H1 (cell line): ENCODE results near the gene P2RX7. TPM values are rescaled to one million over a fixed set of nuclear protein-coding genes. Genes with fewer than 3 reads are reported as not detected.

Experiments
- CTCF ChIA-PET: fragments of 300-600 bp; sonication (Branson Sonifier 250); formaldehyde crosslinking; loops from one replicate; lab custom pipeline; 2021; ENCODE audit not compliant: partially characterized antibody; lab: Charles Lee
- POLR2A ChIA-PET: fragments of 300-600 bp; sonication (Branson Sonifier 250); formaldehyde crosslinking; loops from one replicate; lab custom pipeline; 2021; ENCODE audit warnings: inconsistent platforms; ENCODE audit not compliant: partially characterized antibody; lab: Charles Lee
- DNase-seq, 2 experiments: peaks; one replicate each; pipeline versions ENCODE4 v3.0.0 to v3.0.0-alpha.2; 2010 to 2022; ENCODE audit warnings: low spot score in 2 of 2, low read depth in 1 of 2, mixed read lengths in 1 of 2
- FAIRE-seq: peaks from 2 replicates; lab custom pipeline; 2011; peaks lifted over from hg19 to GRCh38; lab: Jason Lieb, UNC
- H2AFZ ChIP-seq: 2 replicates; pipeline ENCODE4 v1.8.1; 2012; ENCODE audit warnings: low read length, inconsistent platforms
- H2AK5ac ChIP-seq: 2 replicates; pipeline ENCODE4 v1.6.1; 2013; ENCODE audit warnings: low read depth, low read length
- H2BK120ac ChIP-seq: replicated peaks from 2 replicates; pipeline ENCODE3; 2013; ENCODE audit warnings: low read depth, low read length, inconsistent platforms
- H2BK12ac ChIP-seq: 2 replicates; pipeline ENCODE4 v1.6.1; 2013; ENCODE audit warnings: low read depth, low read length
- H2BK15ac ChIP-seq: 2 replicates; pipeline ENCODE4 v1.6.1; 2013; ENCODE audit warnings: low read length
- H2BK20ac ChIP-seq: 2 replicates; pipeline ENCODE4 v1.6.1; 2013; ENCODE audit warnings: low read length
- H2BK5ac ChIP-seq: 2 replicates; pipeline ENCODE4 v1.6.1; 2013; ENCODE audit warnings: low read depth, low read length
- H3K14ac ChIP-seq: 2 replicates; pipeline ENCODE4 v1.6.1; 2013; ENCODE audit warnings: inconsistent platforms; ENCODE audit not compliant: insufficient read length
- H3K18ac ChIP-seq: 2 replicates; pipeline ENCODE4 v1.6.1; 2013; ENCODE audit warnings: low read length; ENCODE audit errors: extremely low read depth
- H3K23ac ChIP-seq: 2 replicates; pipeline ENCODE4 v1.6.1; 2013; ENCODE audit warnings: inconsistent platforms; ENCODE audit not compliant: insufficient read length
- H3K23me2 ChIP-seq: 2 replicates; pipeline ENCODE4 v1.6.1; 2013; ENCODE audit warnings: low read depth, low read length
- H3K27ac ChIP-seq: 2 replicates; pipeline ENCODE4 v1.6.1; 2011; ENCODE audit warnings: low read depth, low read length, inconsistent platforms
- H3K27me3 ChIP-seq, 4 experiments: replicated peaks in 1 of 4; 1 replicate in 1 of 4; 2 replicates in 3 of 4; pipeline versions ENCODE4 v1.6.1 to v1.8.1; 2011 to 2013; ENCODE audit warnings: low read length in 3 of 4, mild to moderate bottlenecking in 3 of 4, inconsistent platforms in 2 of 4, mixed read lengths in 2 of 4, moderate library complexity in 1 of 4; ENCODE audit not compliant: control insufficient read depth in 3 of 4, insufficient read depth in 3 of 4; ENCODE audit errors: extremely low read depth in 1 of 4
- H3K36me3 ChIP-seq, 4 experiments: 2 replicates each; pipeline versions ENCODE4 v1.6.1 to v1.8.1; 2011 to 2013; ENCODE audit warnings: mild to moderate bottlenecking in 4 of 4, low read length in 3 of 4, moderate library complexity in 2 of 4, control low read depth in 1 of 4, inconsistent platforms in 1 of 4; ENCODE audit not compliant: insufficient read depth in 4 of 4, control insufficient read depth in 2 of 4
- H3K4ac ChIP-seq: replicated peaks from 2 replicates; pipeline ENCODE3; 2013; ENCODE audit warnings: low read length, low read depth, mixed read lengths, inconsistent platforms; ENCODE audit not compliant: insufficient read length
- H3K4me1 ChIP-seq, 4 experiments: replicated peaks in 1 of 4; 1 replicate in 1 of 4; 2 replicates in 3 of 4; pipeline versions ENCODE4 v1.6.1 to v1.8.1; 2011 to 2013; ENCODE audit warnings: low read length in 3 of 4, inconsistent platforms in 2 of 4, mixed read lengths in 1 of 4; ENCODE audit not compliant: insufficient read depth in 4 of 4, control insufficient read depth in 3 of 4
- H3K4me2 ChIP-seq, 2 experiments: 2 replicates each; pipeline versions ENCODE4 v1.6.1 to v1.8.1; 2011 to 2013; ENCODE audit warnings: low read depth in 2 of 2, low read length in 2 of 2, control low read depth in 1 of 2, inconsistent platforms in 1 of 2, mild to moderate bottlenecking in 1 of 2; ENCODE audit not compliant: insufficient read depth in 1 of 2
- H3K4me3 ChIP-seq, 4 experiments: fragments of 200-600, 300-600 bp in 1 of 4; sonication (generic), shearing (Covaris generic), sonication (Bioruptor Twin) in 1 of 4; 2 replicates each; pipeline versions ENCODE4 v1.5.1 to v1.8.1; 2011 to 2016; ENCODE audit warnings: low read length in 4 of 4, low read depth in 3 of 4, control low read depth in 2 of 4, inconsistent platforms in 2 of 4, mild to moderate bottlenecking in 2 of 4, mixed read lengths in 1 of 4, moderate library complexity in 1 of 4; ENCODE audit not compliant: insufficient read depth in 2 of 4; ENCODE audit errors: extremely low read depth in 1 of 4
- H3K56ac ChIP-seq: replicated peaks from 2 replicates; pipeline ENCODE3; 2013; ENCODE audit warnings: low read depth, mild to moderate bottlenecking, mixed read lengths, low read length, inconsistent platforms; ENCODE audit not compliant: insufficient read length
- H3K79me1 ChIP-seq: 2 replicates; pipeline ENCODE4 v1.6.1; 2013; ENCODE audit warnings: low read depth, low read length, control low read depth
- H3K79me2 ChIP-seq, 2 experiments: 2 replicates each; pipeline versions ENCODE4 v1.6.1 to v1.8.1; 2012 to 2013; ENCODE audit warnings: low read length in 2 of 2, mild to moderate bottlenecking in 2 of 2, inconsistent platforms in 1 of 2; ENCODE audit not compliant: insufficient read depth in 2 of 2, control insufficient read depth in 1 of 2
- H3K9ac ChIP-seq, 4 experiments: replicated peaks in 1 of 4; 1 replicate in 1 of 4; 2 replicates in 3 of 4; pipeline versions ENCODE4 v1.6.1 to v1.8.1; 2011 to 2013; ENCODE audit warnings: low read depth in 3 of 4, low read length in 3 of 4, control low read depth in 2 of 4, mild to moderate bottlenecking in 2 of 4, moderate library complexity in 2 of 4, inconsistent platforms in 1 of 4; ENCODE audit errors: extremely low read depth in 1 of 4
- H3K9me3 ChIP-seq, 2 experiments: 2 replicates each; pipeline versions ENCODE4 v1.6.1 to v1.8.1; 2012 to 2013; ENCODE audit warnings: mild to moderate bottlenecking in 2 of 2, moderate library complexity in 2 of 2, control low read depth in 1 of 2, inconsistent platforms in 1 of 2, low read depth in 1 of 2, low read length in 1 of 2, mixed read lengths in 1 of 2; ENCODE audit not compliant: insufficient read depth in 2 of 2
- H4K20me1 ChIP-seq, 2 experiments: replicated peaks in 1 of 2; 2 replicates each; pipeline versions ENCODE3 to v1.8.1; 2011 to 2013; ENCODE audit warnings: inconsistent platforms in 2 of 2, low read length in 2 of 2, mild to moderate bottlenecking in 1 of 2; ENCODE audit not compliant: insufficient read depth in 2 of 2, control insufficient read depth in 1 of 2
- H4K5ac ChIP-seq: 2 replicates; pipeline ENCODE4 v1.6.1; 2013; ENCODE audit warnings: low read length, low read depth, mixed read lengths, inconsistent platforms; ENCODE audit not compliant: insufficient read length
- H4K8ac ChIP-seq: 2 replicates; pipeline ENCODE4 v1.8.0; 2013; ENCODE audit warnings: mild to moderate bottlenecking, moderate library complexity, low read length, inconsistent platforms; ENCODE audit not compliant: insufficient read depth; ENCODE audit errors: extremely low read depth
- H4K91ac ChIP-seq: replicated peaks from 2 replicates; pipeline ENCODE3; 2013; ENCODE audit warnings: low read length, mixed read lengths, inconsistent platforms; ENCODE audit not compliant: insufficient read length
- CTBP2 ChIP-seq: IDR thresholded peaks from 2 replicates; pipeline ENCODE4 v1.7.0; 2011; ENCODE audit warnings: borderline replicate concordance, mild to moderate bottlenecking, moderate library complexity, mixed read lengths, low read length; ENCODE audit not compliant: insufficient read depth, insufficient read length
- GTF2F1 ChIP-seq: IDR thresholded peaks from 2 replicates; pipeline ENCODE4 v1.6.1; 2012; ENCODE audit warnings: low read depth, low read length, improper control_type of control experiment, borderline replicate concordance
- HDAC6 ChIP-seq: IDR thresholded peaks from one replicate; pipeline ENCODE4 v1.7.1; 2012; ENCODE audit warnings: low read depth, mild to moderate bottlenecking, inconsistent platforms, low read length, moderate library complexity
- KDM4A ChIP-seq: IDR thresholded peaks from one replicate; pipeline ENCODE4 v1.7.1; 2012; ENCODE audit warnings: low read depth, mild to moderate bottlenecking, moderate library complexity, low read length, inconsistent platforms; ENCODE audit not compliant: severe bottlenecking
- KDM5A ChIP-seq: fragments of 200-600 bp; IDR thresholded peaks from 2 replicates; pipeline ENCODE4 v1.7.1; 2012; ENCODE audit warnings: mild to moderate bottlenecking, low read length, inconsistent platforms, mixed read lengths
- NANOG ChIP-seq: IDR thresholded peaks from 2 replicates; pipeline ENCODE4 v1.6.1; 2011; ENCODE audit warnings: low read length, low read depth, mild to moderate bottlenecking, inconsistent platforms; ENCODE audit not compliant: insufficient read depth, poor library complexity, severe bottlenecking
- RNF2 ChIP-seq: fragments of 200-900, 300-1000 bp; sonication (generic); IDR thresholded peaks from 2 replicates; pipeline ENCODE4 v1.7.1; 2016; ENCODE audit warnings: borderline replicate concordance, low read depth, mild to moderate bottlenecking, antibody characterized with exemption, low read length; ENCODE audit not compliant: poor library complexity, severe bottlenecking; ENCODE audit errors: missing control alignments
- RXRA ChIP-seq: IDR thresholded peaks from 2 replicates; pipeline ENCODE4 v1.6.1; 2011; ENCODE audit warnings: low read depth, mild to moderate bottlenecking, low read length, moderate library complexity; ENCODE audit not compliant: insufficient read depth
- SIN3A ChIP-seq, 2 experiments: IDR thresholded peaks in 1 of 2; conservative IDR thresholded peaks in 1 of 2; 2 replicates each; pipeline ENCODE4 v1.6.1; 2011 to 2012; ENCODE audit warnings: low read length in 2 of 2, improper control_type of control experiment in 1 of 2, low read depth in 1 of 2, mild to moderate bottlenecking in 1 of 2
- TBP ChIP-seq: IDR thresholded peaks from 2 replicates; pipeline ENCODE4 v1.6.1; 2011; ENCODE audit warnings: low read depth, low read length, improper control_type of control experiment
- YY1 ChIP-seq: IDR thresholded peaks from 2 replicates; pipeline ENCODE4 v1.6.1; 2011; ENCODE audit warnings: low read depth, mild to moderate bottlenecking, low read length
- WGBS, 2 experiments: shearing (Covaris generic) in 1 of 2; methylation state at CpG; one replicate each; pipeline versions ENCODE4 v1.1.6 to v1.1.7; 2013 to 2015; ENCODE audit warnings: low lambda C conversion rate in 2 of 2, mixed read lengths in 2 of 2, inconsistent platforms in 1 of 2, low coverage in 1 of 2, missing lambda C conversion rate in 1 of 2; ENCODE audit not compliant: insufficient replicate concordance in 2 of 2, insufficient coverage in 1 of 2, insufficient read length in 1 of 2; ENCODE audit errors: extremely low coverage in 1 of 2, missing lambda C conversion rate in 1 of 2; 5-methylcytosine and 5-hydroxymethylcytosine counted together
- polyA plus RNA-seq, 7 experiments: library from polyadenylated mRNA; depleted of rRNA in 3 of 7; stranded (reverse) in 5 of 7; unstranded in 2 of 7; fragments of >200 nt in 5 of 7; fragments of 200-250 nt in 2 of 7; gene quantifications; 1 replicate in 5 of 7; 2 replicates in 1 of 7; 4 replicates in 1 of 7; pipeline versions ENCODE4 v1.2.1 to v1.2.3, GENCODE V29; 2011 to 2013; ENCODE audit warnings: missing spikeins in 2 of 7, mixed read lengths in 2 of 7
- total RNA-seq: library from RNA; stranded (reverse); fragmentation: NEBNext Ultra II Directional; extraction: Animal tissue kit (Norgen Biotek cat#: 25700); gene quantifications from 2 replicates; pipeline ENCODE4 v1.2.1, GENCODE V29; 2021

The P2RX7 gene
- total and polyA plus RNA-seq, 2 of the 8 experiments (the other 6 are each of a cell fraction or from before 2014, with no cell fraction given), result 0.38 to 0.56 TPM

DNA sequence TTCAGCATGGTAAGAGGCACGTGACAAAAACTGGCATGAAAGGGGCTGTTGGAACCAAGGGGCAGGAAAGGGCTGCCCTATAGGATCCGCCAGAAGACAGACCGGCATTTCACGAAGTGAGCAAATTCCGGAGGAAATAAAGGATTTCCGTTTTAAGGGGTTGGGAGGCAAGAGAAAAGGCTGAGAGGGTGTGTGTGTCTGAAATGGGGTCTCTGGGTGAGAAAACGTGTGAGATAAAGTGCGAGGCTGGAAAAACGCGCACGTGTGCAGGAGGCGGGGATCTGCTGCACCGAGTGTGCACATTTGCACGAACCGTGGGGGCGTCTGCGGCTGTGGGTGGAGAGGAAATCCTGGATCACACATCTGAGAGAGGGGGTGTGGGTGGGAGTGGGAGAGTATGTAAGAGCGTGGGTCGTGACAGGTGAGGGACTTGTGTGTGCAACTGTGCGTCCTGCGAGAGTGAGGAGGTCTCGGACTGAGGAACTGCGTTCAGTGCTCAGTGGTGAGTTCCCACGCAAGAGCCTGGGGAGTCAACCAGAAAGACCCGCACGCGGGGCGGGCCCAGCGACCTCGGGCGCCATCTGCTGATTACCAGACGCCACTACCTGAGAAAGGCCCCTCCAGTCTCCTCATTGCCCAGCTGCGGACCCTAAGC, 37.0 kb upstream of the P2RX7 start:
- no peak overlapping the region for H3K56ac ChIP-seq
- no peaks in the 10 kb centered on the region for H3K79me2 ChIP-seq
- H3K4ac ChIP-seq, result no peak overlapping the region
- H3K18ac ChIP-seq, result 0 out of 2 replicates have a peak overlapping the region, but pooled peaks have one; percentile 55
- no peaks in the 10 kb centered on the region for H4K20me1 ChIP-seq
- H3K79me1 ChIP-seq, result no peaks in the 10 kb centered on the region
- H4K91ac ChIP-seq, result peak overlapping the region; percentile 68
- FAIRE-seq (no peak), DNase-seq (peak in 1 of 2 experiments; percentile 91)
- H3K9ac ChIP-seq, result peak overlapping the region in 1 of 4 experiments; percentile 22; a peak in 1 of 7 replicates
- no peak overlapping the region for H2AK5ac ChIP-seq
- no peaks in the 10 kb centered on the region for H3K36me3 ChIP-seq
- H2BK12ac ChIP-seq, result peak overlapping the region; percentile 68; the same call in 1 of the 2 replicates
- no peak overlapping the region for H3K14ac ChIP-seq
- ChIA-PET CTCF (interaction anchor here (0.7 to 3.0 kb wide), 27 partner anchors 9 to 513 kb away, joined by 3 to 16 read pairs (median 4); partner anchors contain the start of gene C12orf43), POLR2A (no interaction called here)
- peaks cover 0 to 7% (median 5%) of the 10 kb centered on the region in 4 experiments; a peak in 6 of 7 replicates for H3K27me3 ChIP-seq
- H2BK20ac ChIP-seq, result no peak overlapping the region
- H4K5ac ChIP-seq, result peak overlapping the region; percentile 13
- H3K9me3 ChIP-seq, result 0 out of 4 replicates have a peak, but pooled peaks cover 0 to 5% of the 10 kb centered on the region in 2 experiments
- peak overlapping the region; percentile 9 to 49 (median 26); a peak in 5 of 8 replicates for H3K4me3 ChIP-seq
- H2BK5ac ChIP-seq, result no peak overlapping the region
- H3K23ac ChIP-seq, result no peak overlapping the region
- H2BK120ac ChIP-seq, result no peak overlapping the region
- no peak overlapping the region for H3K27ac ChIP-seq
- H2BK15ac ChIP-seq, result 0 out of 2 replicates have a peak overlapping the region, but pooled peaks have one; percentile 82
- peak overlapping the region; percentile 91 for H4K8ac ChIP-seq
- peak overlapping the region; percentile 52 to 67 for H3K4me2 ChIP-seq
- H3K23me2 ChIP-seq, result peaks cover 4% of the 10 kb centered on the region; the same call in 1 of the 2 replicates
- peak overlapping the region; percentile 99 for H2AFZ ChIP-seq
- H3K4me1 ChIP-seq, result peaks cover 0 to 3% (median under 1%) of the 10 kb centered on the region in 4 experiments; a peak in 1 of 7 replicates
- 27% methylated on average over 32 of the region's 33 CpGs; no CpG with 5 or more reads in 1 of the 2 experiments for WGBS, 2 experiments
- no peak for TF ChIP-seq SIN3A (conservative IDR thresholded peaks at IDR 0.05 in 1 of 2, IDR thresholded peaks at IDR 0.05 in 1 of 2; ENCODE audit: low read depth in 1 of 2, low read length in 2 of 2)
- TF ChIP-seq RNF2, result no peak
- TF ChIP-seq CTBP2, result no peak
- no peak for TF ChIP-seq GTF2F1
- TF ChIP-seq NANOG, result no peak
- TF ChIP-seq KDM5A, result no peak
- peak; percentile 53 for TF ChIP-seq KDM4A
- TF ChIP-seq YY1, result no peak
- TF ChIP-seq TBP, result no peak
- TF ChIP-seq RXRA, result no peak
- no peak for TF ChIP-seq HDAC6
